Measurements from ENCODE around the gene MAP3K5.
"Not testable (repeated sequence)": the region's sequence is repeated elsewhere in the genome, so short reads cannot be mapped to it uniquely, and the experiment has no call there.

Gene MAP3K5

GRCh38 chr6:136772685-136773472, 19.4 kb downstream of the MAP3K5 start:
- DNase-seq: no peak

- no peak for DNase-seq
These were observed 21.0 kb downstream of the MAP3K5 start for GRCh38 chr6:136771306-136771705.

- DNase-seq: no peak
These were observed 22.5 kb downstream of the MAP3K5 start for GRCh38 chr6:136769759-136770158.

DNA sequence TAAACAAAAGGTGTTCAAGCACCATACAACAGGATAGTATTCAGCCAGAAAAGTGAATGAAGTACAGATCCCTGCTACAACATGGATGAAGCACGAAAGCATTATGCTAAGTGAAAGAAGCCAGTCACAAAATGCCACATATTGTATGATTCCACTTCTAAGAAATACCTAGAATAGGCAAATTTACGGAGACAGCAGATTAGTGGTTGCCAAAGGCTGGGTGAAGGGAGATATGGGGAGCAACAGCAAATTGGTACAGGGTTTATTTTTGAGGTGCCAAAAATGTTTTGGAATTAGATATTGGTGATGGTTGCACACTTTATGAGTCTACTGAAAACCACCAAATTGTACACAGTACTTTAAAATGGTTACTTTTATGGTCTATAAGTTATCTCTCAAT, 23.2 kb downstream of the MAP3K5 start:
- DNase-seq: no peak

- no peak for DNase-seq
These were observed 24.5 kb downstream of the MAP3K5 start for GRCh38 chr6:136767570-136768309.

DNA sequence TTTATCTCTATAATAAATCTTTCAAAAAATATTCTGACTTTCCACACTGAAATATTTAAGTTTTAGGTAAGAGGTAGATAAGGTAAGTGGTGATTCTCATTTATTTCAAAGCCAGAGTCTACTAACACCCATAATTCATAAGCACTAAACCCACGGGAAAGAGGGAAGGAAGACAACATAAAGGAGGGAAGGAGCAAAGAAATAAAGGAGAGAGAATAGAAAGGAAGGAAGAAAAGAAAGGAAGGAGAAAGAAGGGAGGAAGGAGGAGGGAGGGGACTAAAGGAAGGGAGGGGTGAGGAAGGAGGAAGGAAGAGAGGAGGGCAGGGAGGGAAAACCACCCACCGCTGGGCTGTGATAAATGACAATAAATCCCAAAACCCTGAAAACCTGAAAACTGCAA, 25.2 kb downstream of the MAP3K5 start:
- DNase-seq: no peak

- DNase-seq: no peak
These were observed 26.0 kb downstream of the MAP3K5 start for GRCh38 chr6:136766274-136766673.

- DNase-seq: no peak
These were observed 27.7 kb downstream of the MAP3K5 start for GRCh38 chr6:136764517-136764993.

- no peak for DNase-seq
These were observed 28.4 kb downstream of the MAP3K5 start for GRCh38 chr6:136763716-136764516.

GRCh38 chr6:136763255-136763654, 29.0 kb downstream of the MAP3K5 start:
- DNase-seq: no peak

GRCh38 chr6:136762022-136762975, 30.0 kb downstream of the MAP3K5 start:
- no peak for DNase-seq

GRCh38 chr6:136761227-136761922, 30.9 kb downstream of the MAP3K5 start:
- DNase-seq: no peak

DNA sequence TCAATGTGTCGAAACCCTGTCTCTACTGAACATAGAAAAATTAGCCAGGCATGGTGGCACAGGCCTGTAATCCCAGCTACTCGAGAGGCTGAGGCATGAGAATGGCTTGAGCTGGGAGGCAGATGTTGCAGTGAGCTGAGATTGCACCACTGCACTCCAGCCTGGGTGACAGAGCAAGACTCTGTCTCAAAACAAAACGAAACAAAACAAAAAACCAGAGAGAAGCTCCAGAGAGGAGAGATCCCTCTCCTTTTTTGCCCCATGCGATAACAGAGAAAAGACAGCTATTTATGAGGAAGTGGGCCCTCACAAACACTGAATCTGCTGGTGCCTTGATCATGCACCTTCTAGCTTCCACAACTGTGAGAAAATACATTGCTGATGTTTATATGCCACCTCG, 31.5 kb downstream of the MAP3K5 start:
- DNase-seq: not testable (repeated sequence)

GRCh38 chr6:136757150-136757549, 35.1 kb downstream of the MAP3K5 start:
- DNase-seq: no peak

- DNase-seq: no peak
These were observed 37.5 kb downstream of the MAP3K5 start for GRCh38 chr6:136754820-136755219.

DNA sequence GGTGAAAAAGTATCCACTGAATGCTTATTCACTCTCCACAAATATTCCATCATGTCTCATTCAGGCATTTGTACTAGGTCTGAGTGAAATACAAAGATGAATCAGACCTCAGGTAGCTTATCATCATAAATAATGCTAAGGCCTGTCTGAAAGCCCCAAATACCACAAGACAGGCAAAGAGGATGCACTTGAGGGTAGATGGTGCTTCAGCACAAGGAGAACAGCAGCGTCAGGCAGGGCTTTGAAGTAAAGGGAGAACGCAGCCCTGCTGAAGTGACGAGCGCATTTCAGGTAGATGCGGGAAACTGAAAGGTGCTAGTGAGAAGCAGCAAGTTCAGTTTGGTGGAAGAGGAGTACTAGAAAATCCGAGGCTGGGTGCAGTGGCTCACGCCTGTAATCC, 38.7 kb downstream of the MAP3K5 start:
- DNase-seq: no peak

GRCh38 chr6:136752554-136752953, 39.7 kb downstream of the MAP3K5 start:
- DNase-seq: no peak

- DNase-seq: no peak
These were observed 40.3 kb downstream of the MAP3K5 start for GRCh38 chr6:136751991-136752390.

GRCh38 chr6:136751522-136751956, 40.7 kb downstream of the MAP3K5 start:
- no peak for DNase-seq

- DNase-seq: no peak
These were observed 41.4 kb downstream of the MAP3K5 start for GRCh38 chr6:136750696-136751521.
